Measurements from ENCODE around the gene ST14.

ST14 gene

DNA sequence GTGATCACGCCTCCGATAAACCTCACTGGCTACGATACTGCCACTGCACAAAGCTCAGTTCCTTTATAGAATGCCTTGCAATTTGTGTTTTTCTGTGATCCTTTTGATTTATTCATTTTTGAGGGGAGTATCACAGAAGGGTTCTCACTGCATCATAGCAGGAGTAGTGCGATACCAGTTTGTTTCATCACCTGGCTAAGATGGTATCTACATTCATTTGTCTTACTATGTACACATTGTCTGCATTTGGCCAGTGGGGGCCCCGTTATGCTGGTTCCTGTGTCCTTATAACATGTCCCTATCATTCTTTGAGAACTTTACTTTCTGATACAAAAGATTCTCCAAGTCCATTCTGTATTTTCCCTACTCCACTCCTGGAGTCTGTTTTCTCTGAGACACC, 45.3 kb upstream of the ST14 start:
- Histone ChIP-seq H3K27ac (replicated peaks) (no peak overlapping the region), H3K4me3 (replicated peaks; ENCODE audit: insufficient read depth, low read length) (no peak overlapping the region), H3K27me3 (ENCODE audit: insufficient read depth, poor library complexity, severe bottlenecking) (no peaks in the 10 kb centered on the region)
- TF ChIP-seq GABPA (IDR thresholded peaks at IDR 0.05; ENCODE audit: low read depth): no peak
- TF ChIP-seq SPI1 (IDR thresholded peaks at IDR 0.05; ENCODE audit: borderline replicate concordance, low read depth): no peak
- TF ChIP-seq, protein P1, sequence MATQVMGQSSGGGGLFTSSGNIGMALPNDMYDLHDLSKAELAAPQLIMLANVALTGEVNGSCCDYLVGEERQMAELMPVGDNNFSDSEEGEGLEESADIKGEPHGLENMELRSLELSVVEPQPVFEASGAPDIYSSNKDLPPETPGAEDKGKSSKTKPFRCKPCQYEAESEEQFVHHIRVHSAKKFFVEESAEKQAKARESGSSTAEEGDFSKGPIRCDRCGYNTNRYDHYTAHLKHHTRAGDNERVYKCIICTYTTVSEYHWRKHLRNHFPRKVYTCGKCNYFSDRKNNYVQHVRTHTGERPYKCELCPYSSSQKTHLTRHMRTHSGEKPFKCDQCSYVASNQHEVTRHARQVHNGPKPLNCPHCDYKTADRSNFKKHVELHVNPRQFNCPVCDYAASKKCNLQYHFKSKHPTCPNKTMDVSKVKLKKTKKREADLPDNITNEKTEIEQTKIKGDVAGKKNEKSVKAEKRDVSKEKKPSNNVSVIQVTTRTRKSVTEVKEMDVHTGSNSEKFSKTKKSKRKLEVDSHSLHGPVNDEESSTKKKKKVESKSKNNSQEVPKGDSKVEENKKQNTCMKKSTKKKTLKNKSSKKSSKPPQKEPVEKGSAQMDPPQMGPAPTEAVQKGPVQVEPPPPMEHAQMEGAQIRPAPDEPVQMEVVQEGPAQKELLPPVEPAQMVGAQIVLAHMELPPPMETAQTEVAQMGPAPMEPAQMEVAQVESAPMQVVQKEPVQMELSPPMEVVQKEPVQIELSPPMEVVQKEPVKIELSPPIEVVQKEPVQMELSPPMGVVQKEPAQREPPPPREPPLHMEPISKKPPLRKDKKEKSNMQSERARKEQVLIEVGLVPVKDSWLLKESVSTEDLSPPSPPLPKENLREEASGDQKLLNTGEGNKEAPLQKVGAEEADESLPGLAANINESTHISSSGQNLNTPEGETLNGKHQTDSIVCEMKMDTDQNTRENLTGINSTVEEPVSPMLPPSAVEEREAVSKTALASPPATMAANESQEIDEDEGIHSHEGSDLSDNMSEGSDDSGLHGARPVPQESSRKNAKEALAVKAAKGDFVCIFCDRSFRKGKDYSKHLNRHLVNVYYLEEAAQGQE (IDR thresholded peaks at IDR 0.05; ENCODE audit: insufficient replicate concordance, low read depth): no peak
- no peak for TF ChIP-seq POLR2AphosphoS5 (IDR thresholded peaks at IDR 0.05; ENCODE audit: low read depth)
- TF ChIP-seq, protein P2, sequence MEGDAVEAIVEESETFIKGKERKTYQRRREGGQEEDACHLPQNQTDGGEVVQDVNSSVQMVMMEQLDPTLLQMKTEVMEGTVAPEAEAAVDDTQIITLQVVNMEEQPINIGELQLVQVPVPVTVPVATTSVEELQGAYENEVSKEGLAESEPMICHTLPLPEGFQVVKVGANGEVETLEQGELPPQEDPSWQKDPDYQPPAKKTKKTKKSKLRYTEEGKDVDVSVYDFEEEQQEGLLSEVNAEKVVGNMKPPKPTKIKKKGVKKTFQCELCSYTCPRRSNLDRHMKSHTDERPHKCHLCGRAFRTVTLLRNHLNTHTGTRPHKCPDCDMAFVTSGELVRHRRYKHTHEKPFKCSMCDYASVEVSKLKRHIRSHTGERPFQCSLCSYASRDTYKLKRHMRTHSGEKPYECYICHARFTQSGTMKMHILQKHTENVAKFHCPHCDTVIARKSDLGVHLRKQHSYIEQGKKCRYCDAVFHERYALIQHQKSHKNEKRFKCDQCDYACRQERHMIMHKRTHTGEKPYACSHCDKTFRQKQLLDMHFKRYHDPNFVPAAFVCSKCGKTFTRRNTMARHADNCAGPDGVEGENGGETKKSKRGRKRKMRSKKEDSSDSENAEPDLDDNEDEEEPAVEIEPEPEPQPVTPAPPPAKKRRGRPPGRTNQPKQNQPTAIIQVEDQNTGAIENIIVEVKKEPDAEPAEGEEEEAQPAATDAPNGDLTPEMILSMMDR (IDR thresholded peaks at IDR 0.05; ENCODE audit: insufficient read depth, low read length): no peak
- DNase-seq (ENCODE audit: low read depth in 1 of 2, low spot score in 1 of 2): no peak

DNA sequence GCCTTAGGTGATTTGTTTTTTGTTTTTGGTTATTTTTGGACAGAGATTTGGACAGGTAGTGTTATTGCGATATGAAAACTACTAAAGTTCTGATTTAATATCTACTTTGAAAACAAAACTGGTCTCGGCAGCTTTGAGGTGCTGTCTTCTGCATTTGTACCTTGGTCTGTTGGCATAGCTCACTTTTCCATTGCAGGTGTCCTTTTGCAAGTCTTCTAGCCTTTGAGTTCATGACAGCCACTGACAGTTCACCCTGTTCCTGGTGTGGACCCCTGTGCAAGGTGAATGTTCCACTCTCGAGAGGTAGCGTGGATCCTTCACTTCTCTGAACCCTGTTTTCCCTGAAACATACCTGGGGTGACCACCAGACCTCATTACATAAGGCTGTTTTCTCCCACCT, 44.9 kb upstream of the ST14 start:
- Histone ChIP-seq H3K27ac (replicated peaks) (no peak overlapping the region), H3K27me3 (ENCODE audit: insufficient read depth, poor library complexity, severe bottlenecking) (no peaks in the 10 kb centered on the region), H3K4me3 (replicated peaks; ENCODE audit: insufficient read depth, low read length) (no peak overlapping the region)
- DNase-seq (ENCODE audit: low read depth in 1 of 2, low spot score in 1 of 2): no peak
- TF ChIP-seq, protein P1 (IDR thresholded peaks at IDR 0.05; ENCODE audit: insufficient replicate concordance, low read depth): no peak
- TF ChIP-seq, protein P2 (IDR thresholded peaks at IDR 0.05; ENCODE audit: insufficient read depth, low read length): no peak
- no peak for TF ChIP-seq POLR2AphosphoS5 (IDR thresholded peaks at IDR 0.05; ENCODE audit: low read depth)
- no peak for TF ChIP-seq GABPA (IDR thresholded peaks at IDR 0.05; ENCODE audit: low read depth)
- TF ChIP-seq SPI1 (IDR thresholded peaks at IDR 0.05; ENCODE audit: borderline replicate concordance, low read depth): no peak

DNA sequence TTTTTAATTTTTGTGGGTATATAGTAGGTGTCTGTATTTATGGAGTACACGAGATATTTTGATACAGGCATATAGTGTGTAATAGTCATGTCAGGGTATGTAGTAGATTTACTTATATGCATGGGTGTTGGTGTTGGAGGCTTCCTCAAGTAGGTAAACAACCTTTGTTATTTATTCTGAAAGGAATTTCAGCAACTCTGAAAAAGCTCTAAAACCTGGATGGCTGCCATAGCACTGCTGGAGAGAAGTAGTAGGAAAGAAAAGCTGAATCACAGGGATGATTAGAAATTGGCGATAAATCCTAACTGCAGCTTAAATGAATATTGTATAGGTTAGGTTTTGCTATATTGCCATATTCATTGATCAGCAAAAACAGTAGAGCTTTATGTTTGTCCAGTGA, 44.4 kb upstream of the ST14 start:
- no peak for DNase-seq (ENCODE audit: low read depth in 1 of 2, low spot score in 1 of 2)
- no peaks in the 10 kb centered on the region for H3K27me3 ChIP-seq (ENCODE audit: insufficient read depth, poor library complexity, severe bottlenecking)
- H3K4me3 ChIP-seq (replicated peaks; ENCODE audit: insufficient read depth, low read length): no peak overlapping the region
- no peak overlapping the region for H3K27ac ChIP-seq (replicated peaks)
- no peak for TF ChIP-seq POLR2AphosphoS5 (IDR thresholded peaks at IDR 0.05; ENCODE audit: low read depth)
- TF ChIP-seq SPI1 (IDR thresholded peaks at IDR 0.05; ENCODE audit: borderline replicate concordance, low read depth): no peak
- TF ChIP-seq, protein P1 (IDR thresholded peaks at IDR 0.05; ENCODE audit: insufficient replicate concordance, low read depth): no peak
- TF ChIP-seq, protein P2 (IDR thresholded peaks at IDR 0.05; ENCODE audit: insufficient read depth, low read length): no peak
- TF ChIP-seq GABPA (IDR thresholded peaks at IDR 0.05; ENCODE audit: low read depth): no peak
